H1 (cell line): Measurements from ENCODE around the gene TMEM129. TPM values are rescaled to one million over a fixed set of nuclear protein-coding genes. Genes with fewer than 3 reads are reported as not detected.

Experiments
- CTCF ChIA-PET: fragments of 300-600 bp; sonication (Branson Sonifier 250); formaldehyde crosslinking; loops from one replicate; lab custom pipeline; 2021; ENCODE audit not compliant: partially characterized antibody; lab: Charles Lee
- POLR2A ChIA-PET: fragments of 300-600 bp; sonication (Branson Sonifier 250); formaldehyde crosslinking; loops from one replicate; lab custom pipeline; 2021; ENCODE audit warnings: inconsistent platforms; ENCODE audit not compliant: partially characterized antibody; lab: Charles Lee
- DNase-seq, 2 experiments: peaks; one replicate each; pipeline versions ENCODE4 v3.0.0 to v3.0.0-alpha.2; 2010 to 2022; ENCODE audit warnings: low spot score in 2 of 2, low read depth in 1 of 2, mixed read lengths in 1 of 2
- FAIRE-seq: peaks from 2 replicates; lab custom pipeline; 2011; peaks lifted over from hg19 to GRCh38; lab: Jason Lieb, UNC
- H2AFZ ChIP-seq: 2 replicates; pipeline ENCODE4 v1.8.1; 2012; ENCODE audit warnings: low read length, inconsistent platforms
- H2AK5ac ChIP-seq: 2 replicates; pipeline ENCODE4 v1.6.1; 2013; ENCODE audit warnings: low read depth, low read length
- H2BK120ac ChIP-seq: replicated peaks from 2 replicates; pipeline ENCODE3; 2013; ENCODE audit warnings: low read depth, low read length, inconsistent platforms
- H2BK12ac ChIP-seq: 2 replicates; pipeline ENCODE4 v1.6.1; 2013; ENCODE audit warnings: low read depth, low read length
- H2BK15ac ChIP-seq: 2 replicates; pipeline ENCODE4 v1.6.1; 2013; ENCODE audit warnings: low read length
- H2BK20ac ChIP-seq: 2 replicates; pipeline ENCODE4 v1.6.1; 2013; ENCODE audit warnings: low read length
- H2BK5ac ChIP-seq: 2 replicates; pipeline ENCODE4 v1.6.1; 2013; ENCODE audit warnings: low read depth, low read length
- H3K14ac ChIP-seq: 2 replicates; pipeline ENCODE4 v1.6.1; 2013; ENCODE audit warnings: inconsistent platforms; ENCODE audit not compliant: insufficient read length
- H3K18ac ChIP-seq: 2 replicates; pipeline ENCODE4 v1.6.1; 2013; ENCODE audit warnings: low read length; ENCODE audit errors: extremely low read depth
- H3K23ac ChIP-seq: 2 replicates; pipeline ENCODE4 v1.6.1; 2013; ENCODE audit warnings: inconsistent platforms; ENCODE audit not compliant: insufficient read length
- H3K23me2 ChIP-seq: 2 replicates; pipeline ENCODE4 v1.6.1; 2013; ENCODE audit warnings: low read depth, low read length
- H3K27ac ChIP-seq: 2 replicates; pipeline ENCODE4 v1.6.1; 2011; ENCODE audit warnings: low read depth, low read length, inconsistent platforms
- H3K27me3 ChIP-seq, 4 experiments: replicated peaks in 1 of 4; 1 replicate in 1 of 4; 2 replicates in 3 of 4; pipeline versions ENCODE4 v1.6.1 to v1.8.1; 2011 to 2013; ENCODE audit warnings: low read length in 3 of 4, mild to moderate bottlenecking in 3 of 4, inconsistent platforms in 2 of 4, mixed read lengths in 2 of 4, moderate library complexity in 1 of 4; ENCODE audit not compliant: control insufficient read depth in 3 of 4, insufficient read depth in 3 of 4; ENCODE audit errors: extremely low read depth in 1 of 4
- H3K36me3 ChIP-seq, 4 experiments: 2 replicates each; pipeline versions ENCODE4 v1.6.1 to v1.8.1; 2011 to 2013; ENCODE audit warnings: mild to moderate bottlenecking in 4 of 4, low read length in 3 of 4, moderate library complexity in 2 of 4, control low read depth in 1 of 4, inconsistent platforms in 1 of 4; ENCODE audit not compliant: insufficient read depth in 4 of 4, control insufficient read depth in 2 of 4
- H3K4ac ChIP-seq: replicated peaks from 2 replicates; pipeline ENCODE3; 2013; ENCODE audit warnings: low read length, low read depth, mixed read lengths, inconsistent platforms; ENCODE audit not compliant: insufficient read length
- H3K4me1 ChIP-seq, 4 experiments: replicated peaks in 1 of 4; 1 replicate in 1 of 4; 2 replicates in 3 of 4; pipeline versions ENCODE4 v1.6.1 to v1.8.1; 2011 to 2013; ENCODE audit warnings: low read length in 3 of 4, inconsistent platforms in 2 of 4, mixed read lengths in 1 of 4; ENCODE audit not compliant: insufficient read depth in 4 of 4, control insufficient read depth in 3 of 4
- H3K4me2 ChIP-seq, 2 experiments: 2 replicates each; pipeline versions ENCODE4 v1.6.1 to v1.8.1; 2011 to 2013; ENCODE audit warnings: low read depth in 2 of 2, low read length in 2 of 2, control low read depth in 1 of 2, inconsistent platforms in 1 of 2, mild to moderate bottlenecking in 1 of 2; ENCODE audit not compliant: insufficient read depth in 1 of 2
- H3K4me3 ChIP-seq, 4 experiments: fragments of 200-600, 300-600 bp in 1 of 4; sonication (generic), shearing (Covaris generic), sonication (Bioruptor Twin) in 1 of 4; 2 replicates each; pipeline versions ENCODE4 v1.5.1 to v1.8.1; 2011 to 2016; ENCODE audit warnings: low read length in 4 of 4, low read depth in 3 of 4, control low read depth in 2 of 4, inconsistent platforms in 2 of 4, mild to moderate bottlenecking in 2 of 4, mixed read lengths in 1 of 4, moderate library complexity in 1 of 4; ENCODE audit not compliant: insufficient read depth in 2 of 4; ENCODE audit errors: extremely low read depth in 1 of 4
- H3K56ac ChIP-seq: replicated peaks from 2 replicates; pipeline ENCODE3; 2013; ENCODE audit warnings: low read depth, mild to moderate bottlenecking, mixed read lengths, low read length, inconsistent platforms; ENCODE audit not compliant: insufficient read length
- H3K79me1 ChIP-seq: 2 replicates; pipeline ENCODE4 v1.6.1; 2013; ENCODE audit warnings: low read depth, low read length, control low read depth
- H3K79me2 ChIP-seq, 2 experiments: 2 replicates each; pipeline versions ENCODE4 v1.6.1 to v1.8.1; 2012 to 2013; ENCODE audit warnings: low read length in 2 of 2, mild to moderate bottlenecking in 2 of 2, inconsistent platforms in 1 of 2; ENCODE audit not compliant: insufficient read depth in 2 of 2, control insufficient read depth in 1 of 2
- H3K9ac ChIP-seq, 4 experiments: replicated peaks in 1 of 4; 1 replicate in 1 of 4; 2 replicates in 3 of 4; pipeline versions ENCODE4 v1.6.1 to v1.8.1; 2011 to 2013; ENCODE audit warnings: low read depth in 3 of 4, low read length in 3 of 4, control low read depth in 2 of 4, mild to moderate bottlenecking in 2 of 4, moderate library complexity in 2 of 4, inconsistent platforms in 1 of 4; ENCODE audit errors: extremely low read depth in 1 of 4
- H3K9me3 ChIP-seq, 2 experiments: 2 replicates each; pipeline versions ENCODE4 v1.6.1 to v1.8.1; 2012 to 2013; ENCODE audit warnings: mild to moderate bottlenecking in 2 of 2, moderate library complexity in 2 of 2, control low read depth in 1 of 2, inconsistent platforms in 1 of 2, low read depth in 1 of 2, low read length in 1 of 2, mixed read lengths in 1 of 2; ENCODE audit not compliant: insufficient read depth in 2 of 2
- H4K20me1 ChIP-seq, 2 experiments: replicated peaks in 1 of 2; 2 replicates each; pipeline versions ENCODE3 to v1.8.1; 2011 to 2013; ENCODE audit warnings: inconsistent platforms in 2 of 2, low read length in 2 of 2, mild to moderate bottlenecking in 1 of 2; ENCODE audit not compliant: insufficient read depth in 2 of 2, control insufficient read depth in 1 of 2
- H4K5ac ChIP-seq: 2 replicates; pipeline ENCODE4 v1.6.1; 2013; ENCODE audit warnings: low read length, low read depth, mixed read lengths, inconsistent platforms; ENCODE audit not compliant: insufficient read length
- H4K8ac ChIP-seq: 2 replicates; pipeline ENCODE4 v1.8.0; 2013; ENCODE audit warnings: mild to moderate bottlenecking, moderate library complexity, low read length, inconsistent platforms; ENCODE audit not compliant: insufficient read depth; ENCODE audit errors: extremely low read depth
- H4K91ac ChIP-seq: replicated peaks from 2 replicates; pipeline ENCODE3; 2013; ENCODE audit warnings: low read length, mixed read lengths, inconsistent platforms; ENCODE audit not compliant: insufficient read length
- HDAC6 ChIP-seq: IDR thresholded peaks from one replicate; pipeline ENCODE4 v1.7.1; 2012; ENCODE audit warnings: low read depth, mild to moderate bottlenecking, inconsistent platforms, low read length, moderate library complexity
- JUN ChIP-seq: IDR thresholded peaks from 2 replicates; pipeline ENCODE4 v1.6.1; 2011; ENCODE audit warnings: low read depth, mild to moderate bottlenecking, improper control_type of control experiment, low read length
- POLR2A ChIP-seq, 2 experiments: IDR thresholded peaks; 1 replicate in 1 of 2; 2 replicates in 1 of 2; pipeline ENCODE4 v1.6.1; 2011; ENCODE audit warnings: low read depth in 2 of 2, low read length in 2 of 2, mild to moderate bottlenecking in 2 of 2; ENCODE audit errors: control extremely low read depth in 1 of 2
- POLR2AphosphoS5 ChIP-seq: IDR thresholded peaks from 2 replicates; pipeline ENCODE4 v1.6.1; 2011; ENCODE audit warnings: low read depth, low read length
- RAD21 ChIP-seq, 2 experiments: IDR thresholded peaks in 1 of 2; conservative IDR thresholded peaks in 1 of 2; 2 replicates each; pipeline ENCODE4 v1.6.1; 2011; ENCODE audit warnings: low read depth in 2 of 2, low read length in 2 of 2, improper control_type of control experiment in 1 of 2, inconsistent platforms in 1 of 2, mild to moderate bottlenecking in 1 of 2, moderate library complexity in 1 of 2
- SIX5 ChIP-seq: IDR thresholded peaks from 2 replicates; pipeline ENCODE4 v1.6.1; 2011; ENCODE audit warnings: mild to moderate bottlenecking, low read depth, low read length
- SRF ChIP-seq: IDR thresholded peaks from 2 replicates; pipeline ENCODE4 v1.6.1; 2011; ENCODE audit warnings: mild to moderate bottlenecking, low read depth, low read length, moderate library complexity
- TBP ChIP-seq: IDR thresholded peaks from 2 replicates; pipeline ENCODE4 v1.6.1; 2011; ENCODE audit warnings: low read depth, low read length, improper control_type of control experiment
- YY1 ChIP-seq: IDR thresholded peaks from 2 replicates; pipeline ENCODE4 v1.6.1; 2011; ENCODE audit warnings: low read depth, mild to moderate bottlenecking, low read length
- WGBS, 2 experiments: shearing (Covaris generic) in 1 of 2; methylation state at CpG; one replicate each; pipeline versions ENCODE4 v1.1.6 to v1.1.7; 2013 to 2015; ENCODE audit warnings: low lambda C conversion rate in 2 of 2, mixed read lengths in 2 of 2, inconsistent platforms in 1 of 2, low coverage in 1 of 2, missing lambda C conversion rate in 1 of 2; ENCODE audit not compliant: insufficient replicate concordance in 2 of 2, insufficient coverage in 1 of 2, insufficient read length in 1 of 2; ENCODE audit errors: extremely low coverage in 1 of 2, missing lambda C conversion rate in 1 of 2; 5-methylcytosine and 5-hydroxymethylcytosine counted together
- polyA plus RNA-seq, 7 experiments: library from polyadenylated mRNA; depleted of rRNA in 3 of 7; stranded (reverse) in 5 of 7; unstranded in 2 of 7; fragments of >200 nt in 5 of 7; fragments of 200-250 nt in 2 of 7; gene quantifications; 1 replicate in 5 of 7; 2 replicates in 1 of 7; 4 replicates in 1 of 7; pipeline versions ENCODE4 v1.2.1 to v1.2.3, GENCODE V29; 2011 to 2013; ENCODE audit warnings: missing spikeins in 2 of 7, mixed read lengths in 2 of 7
- total RNA-seq: library from RNA; stranded (reverse); fragmentation: NEBNext Ultra II Directional; extraction: Animal tissue kit (Norgen Biotek cat#: 25700); gene quantifications from 2 replicates; pipeline ENCODE4 v1.2.1, GENCODE V29; 2021
- TF ChIP-seq, protein P1 (sequence below): IDR thresholded peaks from 2 replicates; pipeline ENCODE4 v1.6.1; 2011; ENCODE audit warnings: low read length, improper control_type of control experiment
- TF ChIP-seq, protein P2 (sequence below): IDR thresholded peaks from 2 replicates; pipeline ENCODE4 v1.6.1; 2012; ENCODE audit warnings: low read length, inconsistent platforms

TMEM129 gene
- total and polyA plus RNA-seq, 2 of the 8 experiments (the other 6 are each of a cell fraction or from before 2014, with no cell fraction given), result 31.5 to 58.7 TPM

DNA sequence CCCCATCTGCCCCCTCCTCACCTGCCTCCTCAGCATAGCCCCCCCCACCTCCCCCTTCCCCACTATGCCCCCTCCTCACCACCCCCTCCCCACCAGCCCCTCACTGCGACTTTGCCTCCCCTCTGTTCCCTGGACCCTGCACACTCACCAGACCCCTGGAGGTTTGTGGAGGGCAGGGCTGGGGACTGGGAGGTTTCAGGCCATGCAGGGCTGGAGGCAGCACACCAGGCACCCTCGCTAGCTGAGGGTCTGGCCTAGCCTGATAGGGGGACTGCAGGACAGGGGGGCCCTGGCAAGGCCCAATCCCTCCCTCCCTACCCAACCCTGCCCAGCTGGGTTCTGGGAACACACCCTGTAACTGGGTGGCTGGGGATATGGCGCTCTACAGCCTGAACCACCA, 28.2 kb upstream of the TMEM129 start:
- FAIRE-seq, result no peak
- CTCF ChIA-PET, result interaction anchor here (3.2 to 52.9 kb wide), 3 partner anchors 40 to 161 kb away, joined by 15 to 2507 read pairs (median 34); partner anchors contain the start of gene FGFR3
- TF ChIP-seq RAD21 (IDR thresholded peaks at IDR 0.05 in 1 of 2, conservative IDR thresholded peaks at IDR 0.05 in 1 of 2; ENCODE audit: low read depth in 2 of 2, low read length in 2 of 2) (no peak), TBP (no peak), YY1 (no peak), SRF (no peak), POLR2AphosphoS5 (no peak), SIX5 (no peak), HDAC6 (no peak), POLR2A (IDR thresholded peaks at IDR 0.05; ENCODE audit: control extremely low read depth in 1 of 2, low read depth in 2 of 2, low read length in 2 of 2) (no peak), JUN (no peak)
- TF ChIP-seq, protein P1, sequence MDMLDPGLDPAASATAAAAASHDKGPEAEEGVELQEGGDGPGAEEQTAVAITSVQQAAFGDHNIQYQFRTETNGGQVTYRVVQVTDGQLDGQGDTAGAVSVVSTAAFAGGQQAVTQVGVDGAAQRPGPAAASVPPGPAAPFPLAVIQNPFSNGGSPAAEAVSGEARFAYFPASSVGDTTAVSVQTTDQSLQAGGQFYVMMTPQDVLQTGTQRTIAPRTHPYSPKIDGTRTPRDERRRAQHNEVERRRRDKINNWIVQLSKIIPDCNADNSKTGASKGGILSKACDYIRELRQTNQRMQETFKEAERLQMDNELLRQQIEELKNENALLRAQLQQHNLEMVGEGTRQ, result no peak
- TF ChIP-seq, protein P2, sequence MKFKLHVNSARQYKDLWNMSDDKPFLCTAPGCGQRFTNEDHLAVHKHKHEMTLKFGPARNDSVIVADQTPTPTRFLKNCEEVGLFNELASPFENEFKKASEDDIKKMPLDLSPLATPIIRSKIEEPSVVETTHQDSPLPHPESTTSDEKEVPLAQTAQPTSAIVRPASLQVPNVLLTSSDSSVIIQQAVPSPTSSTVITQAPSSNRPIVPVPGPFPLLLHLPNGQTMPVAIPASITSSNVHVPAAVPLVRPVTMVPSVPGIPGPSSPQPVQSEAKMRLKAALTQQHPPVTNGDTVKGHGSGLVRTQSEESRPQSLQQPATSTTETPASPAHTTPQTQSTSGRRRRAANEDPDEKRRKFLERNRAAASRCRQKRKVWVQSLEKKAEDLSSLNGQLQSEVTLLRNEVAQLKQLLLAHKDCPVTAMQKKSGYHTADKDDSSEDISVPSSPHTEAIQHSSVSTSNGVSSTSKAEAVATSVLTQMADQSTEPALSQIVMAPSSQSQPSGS, result no peak

More for the DNA sequence above, 28.2 kb upstream of the TMEM129 start:
- peaks cover 0 to 15% (median 11%) of the 10 kb centered on the region in 4 experiments; a peak in 6 of 7 replicates for H3K4me1 ChIP-seq
- no peak overlapping the region; a peak in 1 of 4 replicates for H3K4me2 ChIP-seq
- no peak overlapping the region for H2AFZ ChIP-seq
- no peak overlapping the region for H2BK120ac ChIP-seq
- peaks cover 0 to 4% (median 0%) of the 10 kb centered on the region in 4 experiments; a peak in 2 of 7 replicates for H3K27me3 ChIP-seq
- H2AK5ac ChIP-seq, result no peak overlapping the region
- H4K8ac ChIP-seq, result no peak overlapping the region; the same call in 1 of the 2 replicates
- H3K4me3 ChIP-seq, result no peak overlapping the region
- no peak overlapping the region for H3K14ac ChIP-seq
- no peak for DNase-seq
- no peak overlapping the region for H2BK20ac ChIP-seq
- H3K56ac ChIP-seq, result no peak overlapping the region
- WGBS, 2 experiments, result 100% methylated on average over 1 of the region's 3 CpGs; no CpG with 5 or more reads in 1 of the 2 experiments
- H2BK15ac ChIP-seq, result no peak overlapping the region
- no peak overlapping the region for H4K5ac ChIP-seq
- no peak overlapping the region for H3K9ac ChIP-seq
- H3K23me2 ChIP-seq, result no peaks in the 10 kb centered on the region
- no peak overlapping the region; the same call in 1 of the 2 replicates for H3K18ac ChIP-seq
- no peak overlapping the region for H2BK5ac ChIP-seq
- H3K23ac ChIP-seq, result no peak overlapping the region
- no peak overlapping the region for H4K91ac ChIP-seq
- no peak overlapping the region for H2BK12ac ChIP-seq
- no peak overlapping the region for H3K4ac ChIP-seq
- no peaks in the 10 kb centered on the region for H3K79me2 ChIP-seq
- no peaks in the 10 kb centered on the region for H3K9me3 ChIP-seq
- POLR2A ChIA-PET, result interaction anchor here (1.4 to 2.8 kb wide), 2 partner anchors 9 to 56 kb away, joined by 3 to 15 read pairs; no protein-coding TSS in a partner anchor
- H4K20me1 ChIP-seq, result peaks cover 2 to 4% of the 10 kb centered on the region in 2 experiments
- H3K27ac ChIP-seq, result no peak overlapping the region
- no peaks in the 10 kb centered on the region for H3K79me1 ChIP-seq
- H3K36me3 ChIP-seq, result peaks cover 0 to 9% (median 6%) of the 10 kb centered on the region in 4 experiments; a peak in 5 of 8 replicates
